K562 (cell line): Measurements from ENCODE around the gene NR1D1. TPM values are rescaled to one million over a fixed set of nuclear protein-coding genes. Genes with fewer than 3 reads are reported as not detected.
A peak's percentile ranks its signal among the peaks of the same experiment; 100 is the strongest.

Experiments
- ATAC-seq: fragments of 200-7000 bp; cut with Tn5 transposase; 3 replicates; pipeline ENCODE4 v1.9.1; 2020; ENCODE audit warnings: moderate library complexity
- BruUV-seq: library from RNA; stranded (reverse); fragments of 400-500 nt; replicated peaks from 2 replicates; lab custom pipeline; 2021; lab: Mats Ljungman, UMichigan
- CTCF ChIA-PET: fragments of 300-600 bp; formaldehyde crosslinking; extraction: SDS; loops from one replicate; lab custom pipeline; 2021; ENCODE audit warnings: low intra/inter-chr PET ratio; lab: Yijun Ruan, JAX
- POLR2A ChIA-PET: fragments of 300-600, 350-650 bp; sonication (Branson Sonifier 250); formaldehyde crosslinking; extraction: SDS; loops from one replicate; lab custom pipeline; 2021; ENCODE audit warnings: antibody characterized with exemption, inconsistent platforms; lab: Yijun Ruan, JAX
- DNase-seq, 4 experiments: peaks; one replicate each; pipeline versions ENCODE4 v3.0.0 to v3.0.0-alpha.2; 2011 to 2018; ENCODE audit warnings: low spot score in 3 of 4, mixed read lengths in 3 of 4; ENCODE audit errors: extremely low read depth in 1 of 4
- FAIRE-seq: peaks from 2 replicates; lab custom pipeline; 2011; peaks lifted over from hg19 to GRCh38; lab: Jason Lieb, UNC
- H2AFZ ChIP-seq: 2 replicates; pipeline ENCODE4 v1.6.0; 2011; ENCODE audit warnings: low read depth, low read length, control low read depth, inconsistent platforms
- H3K27ac ChIP-seq: fragments of 200-600 bp; 3 replicates; pipeline ENCODE4 v1.8.0; 2011; ENCODE audit warnings: low read depth, mild to moderate bottlenecking, control low read depth, inconsistent platforms, low read length, moderate library complexity, mixed read lengths; ENCODE audit errors: extremely low read depth
- H3K27me3 ChIP-seq, 2 experiments: fragments of 300-600 bp in 1 of 2; 2 replicates in 1 of 2; 3 replicates in 1 of 2; pipeline versions ENCODE4 v1.6.0 to v1.8.0; 2011; ENCODE audit warnings: inconsistent platforms in 2 of 2, low read length in 2 of 2, mild to moderate bottlenecking in 1 of 2, mixed read lengths in 1 of 2, moderate library complexity in 1 of 2; ENCODE audit not compliant: control insufficient read depth in 2 of 2, insufficient read depth in 2 of 2
- H3K36me3 ChIP-seq: fragments of 300-600 bp; 3 replicates; pipeline ENCODE4 v1.8.0; 2011; ENCODE audit warnings: mild to moderate bottlenecking, low read length, inconsistent platforms; ENCODE audit not compliant: control insufficient read depth, insufficient read depth
- H3K4me1 ChIP-seq, 2 experiments: fragments of 200-600 bp in 1 of 2; replicated peaks in 1 of 2; 2 replicates in 1 of 2; 3 replicates in 1 of 2; pipeline versions ENCODE4 v1.5.1 to v1.8.0; 2011; ENCODE audit warnings: inconsistent platforms in 2 of 2, low read length in 2 of 2, mild to moderate bottlenecking in 1 of 2, mixed read lengths in 1 of 2, moderate library complexity in 1 of 2; ENCODE audit not compliant: control insufficient read depth in 2 of 2, insufficient read depth in 2 of 2
- H3K4me2 ChIP-seq: 2 replicates; pipeline ENCODE4 v1.6.1; 2011; ENCODE audit warnings: low read length, control low read depth, inconsistent platforms, mixed read lengths; ENCODE audit not compliant: insufficient read depth
- H3K4me3 ChIP-seq: fragments of 200-600 bp; sonication (generic), shearing (Covaris generic); 2 replicates; pipeline ENCODE4 v1.5.1; 2016; ENCODE audit warnings: control low read depth, inconsistent platforms
- H3K79me2 ChIP-seq: fragments of 200-600 bp; 3 replicates; pipeline ENCODE4 v1.8.0; 2011; ENCODE audit warnings: low read length, inconsistent platforms; ENCODE audit not compliant: control insufficient read depth, insufficient read depth
- H3K9ac ChIP-seq, 2 experiments: 2 replicates each; pipeline versions ENCODE4 v1.6.0 to v1.6.1; 2011; ENCODE audit warnings: low read depth in 2 of 2, low read length in 2 of 2, control low read depth in 1 of 2, inconsistent platforms in 1 of 2, mild to moderate bottlenecking in 1 of 2, mixed read lengths in 1 of 2; ENCODE audit not compliant: insufficient read depth in 1 of 2
- H3K9me1 ChIP-seq: one replicate; pipeline ENCODE4 v1.6.0; 2011; ENCODE audit warnings: inconsistent platforms, mild to moderate bottlenecking, low read length, moderate library complexity; ENCODE audit not compliant: control insufficient read depth, insufficient read depth
- H3K9me3 ChIP-seq: replicated peaks from 2 replicates; pipeline ENCODE4 v1.5.1; 2011; ENCODE audit warnings: low read depth, low read length, inconsistent platforms; ENCODE audit not compliant: control insufficient read depth, insufficient read depth
- H4K20me1 ChIP-seq: replicated peaks from 2 replicates; pipeline ENCODE4 v1.6.1; 2011; ENCODE audit warnings: low read length, inconsistent platforms, mixed read lengths; ENCODE audit not compliant: control insufficient read depth, insufficient read depth
- ARID1B ChIP-seq: fragments of 450-650 bp; IDR thresholded peaks from 2 replicates; pipeline ENCODE4 v1.6.1; 2016; ENCODE audit warnings: antibody characterized with exemption, mild to moderate bottlenecking, inconsistent platforms
- ARID3B ChIP-seq: fragments of 250-450 bp; sonication (Bioruptor Pico); IDR thresholded peaks from 2 replicates; pipeline ENCODE4 v1.4.0; 2020; ENCODE audit warnings: borderline replicate concordance
- CTCF ChIP-seq, 3 experiments: IDR thresholded peaks in 2 of 3; conservative IDR thresholded peaks in 1 of 3; 2 replicates each; pipeline ENCODE4 v1.5.1; 2011 to 2012; ENCODE audit warnings: low read length in 3 of 3, mild to moderate bottlenecking in 3 of 3, control low read depth in 2 of 3, improper control_type of control experiment in 1 of 3, inconsistent platforms in 1 of 3, low read depth in 1 of 3, mixed read lengths in 1 of 3, moderate library complexity in 1 of 3; ENCODE audit not compliant: insufficient read depth in 2 of 3
- FOSL1 ChIP-seq: fragments of 200-800 bp; sonication (Bioruptor generic); conservative IDR thresholded peaks from 2 replicates; pipeline ENCODE4 v1.6.1; 2016; ENCODE audit warnings: missing genetic modification characterization, missing compliant biosample characterization
- GABPB1 ChIP-seq: sonication (generic); formaldehyde crosslinking; IDR thresholded peaks from 2 replicates; pipeline ENCODE4 v1.8.0; 2022; ENCODE audit warnings: mild to moderate bottlenecking, missing genetic modification reagents
- GATAD2B ChIP-seq: fragments of 450-650 bp; IDR thresholded peaks from 2 replicates; pipeline ENCODE4 v1.6.1; 2017; ENCODE audit warnings: mild to moderate bottlenecking, borderline replicate concordance
- HDAC8 ChIP-seq: fragments of 450-650 bp; IDR thresholded peaks from 2 replicates; pipeline ENCODE4 v1.6.1; 2016; ENCODE audit warnings: mild to moderate bottlenecking, missing genetic modification characterization, moderate library complexity, missing compliant biosample characterization
- LEF1 ChIP-seq: fragments of 450-650 bp; IDR thresholded peaks from 2 replicates; pipeline ENCODE4 v1.6.1; 2016; ENCODE audit warnings: mild to moderate bottlenecking
- MECOM ChIP-seq: fragments of 250-450 bp; sonication (Bioruptor Pico); IDR thresholded peaks from 2 replicates; pipeline ENCODE4 v1.8.0; 2022; ENCODE audit warnings: inconsistent platforms
- MTA3 ChIP-seq: fragments of 450-650 bp; formaldehyde crosslinking; IDR thresholded peaks from 2 replicates; pipeline ENCODE4 v1.6.1; 2017; ENCODE audit warnings: mild to moderate bottlenecking, borderline replicate concordance
- RAD21 ChIP-seq, 2 experiments: fragments of 250-450 bp in 1 of 2; fragments of 450-650 bp in 1 of 2; sonication (Bioruptor Pico) in 1 of 2; formaldehyde crosslinking in 1 of 2; IDR thresholded peaks in 1 of 2; conservative IDR thresholded peaks in 1 of 2; 2 replicates each; pipeline versions ENCODE4 v1.4.0 to v1.8.0; 2020 to 2022; ENCODE audit warnings: mild to moderate bottlenecking in 2 of 2, moderate library complexity in 1 of 2
- SMARCA4 ChIP-seq: fragments of 450-650 bp; IDR thresholded peaks from 2 replicates; pipeline ENCODE4 v1.6.1; 2016
- ZNF143 ChIP-seq: sonication (generic); formaldehyde crosslinking; IDR thresholded peaks from 2 replicates; pipeline ENCODE4 v1.9.0; 2022; ENCODE audit warnings: mild to moderate bottlenecking, missing genetic modification reagents
- WGBS: fragments of 100-300 bp; shearing (Covaris generic); methylation state at CpG from one replicate; pipeline ENCODE4 v1.1.6; 2016; ENCODE audit warnings: low coverage, mixed read lengths; ENCODE audit not compliant: insufficient coverage; ENCODE audit errors: missing lambda C conversion rate; 5-methylcytosine and 5-hydroxymethylcytosine counted together
- in situ Hi-C: fragments of 300-500 bp; cut with MboI; formaldehyde crosslinking; loops from 4 replicates; pipeline ENCODE4 v1.15.0; 2018; ENCODE audit warnings: inconsistent platforms, mixed read lengths
- intact Hi-C: fragments of 100-400 bp; cut with micrococcal nuclease; formaldehyde crosslinking; loops from 2 replicates; pipeline ENCODE4 v1.14.2; 2022
- polyA plus RNA-seq, 8 experiments: library from polyadenylated mRNA; depleted of rRNA in 4 of 8; stranded (reverse) in 5 of 8; unstranded in 3 of 8; fragments of >200 nt; fragmentation: Nextera tagmentation in 2 of 8; fragmentation: Illumina TruSeq in 1 of 8; extraction: Ambion mirVana in 2 of 8; extraction: Trizol in 1 of 8; gene quantifications; 2 replicates each; pipeline versions ENCODE4 v1.2.1 to v1.2.3, GENCODE V29; 2011 to 2014; ENCODE audit warnings: inconsistent platforms in 1 of 8, missing spikeins in 1 of 8
- total RNA-seq, 7 experiments: library from RNA; depleted of rRNA in 6 of 7; stranded (reverse); fragments of >200 nt in 6 of 7; fragmentation: Illumina TruSeq in 2 of 7; extraction: Trizol in 2 of 7; gene quantifications; 2 replicates each; pipeline versions ENCODE4 v1.2.1 to v1.2.3, GENCODE V29; 2011 to 2021; ENCODE audit warnings: low replicate concordance in 1 of 7
- TF ChIP-seq, protein P1 (sequence below): fragments of 450-650 bp; IDR thresholded peaks from 2 replicates; pipeline ENCODE4 v1.6.1; 2016; ENCODE audit warnings: borderline replicate concordance

The NR1D1 gene
- total and polyA plus RNA-seq, 9 of the 15 experiments (the other 6 are each of a cell fraction or from before 2014, with no cell fraction given): 0.25 to 7.7 (median 0.65) TPM

DNA sequence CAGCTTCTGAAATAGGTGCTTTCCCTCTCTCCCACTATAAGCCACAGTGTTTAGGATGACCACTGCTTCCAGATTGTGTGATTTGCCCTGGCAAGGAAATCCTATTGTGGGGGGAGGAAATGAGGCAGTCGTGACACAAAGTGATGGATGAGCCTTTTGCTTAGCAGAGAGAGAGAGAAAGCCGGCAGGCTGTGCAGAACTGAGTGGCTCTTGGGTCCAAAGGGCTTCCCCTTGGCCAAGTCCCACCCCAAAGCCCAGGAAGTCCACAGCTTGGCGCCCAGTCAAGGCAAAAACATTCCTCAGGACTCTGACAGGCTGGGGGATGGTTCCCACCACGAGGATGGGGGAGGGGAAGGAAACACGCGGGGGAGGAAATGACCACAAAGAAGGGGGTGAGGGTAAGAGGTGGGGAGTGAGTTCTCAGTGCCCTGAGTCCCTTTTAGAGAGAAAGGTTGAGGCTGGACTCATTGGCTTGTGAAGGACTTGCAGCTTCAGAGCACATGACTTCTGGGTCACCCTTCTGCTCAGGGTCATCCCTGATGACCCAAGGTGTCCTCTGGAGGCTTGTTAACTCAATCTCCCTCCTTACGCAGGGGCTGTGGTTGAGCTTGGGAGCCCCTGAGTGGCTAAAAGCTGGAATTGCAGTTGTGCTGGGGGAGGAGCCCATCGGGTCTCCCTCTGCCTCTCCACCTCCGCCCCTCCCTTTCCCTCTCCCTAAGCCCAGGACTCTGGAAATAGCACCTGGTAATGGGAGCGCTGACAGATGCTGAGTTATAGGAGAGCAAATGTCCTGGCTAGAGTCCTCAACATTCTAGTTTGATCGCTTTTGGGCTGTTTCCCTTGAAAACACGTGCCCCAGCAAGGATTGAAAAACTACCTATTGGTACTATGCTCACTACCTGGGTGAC is 11.1 kb upstream of the NR1D1 start:
- Histone ChIP-seq H3K4me3 (no peak overlapping the region), H2AFZ (peak overlapping the region; percentile 90), H3K27me3 (no peaks in the 10 kb centered on the region), H3K9me1 (no peaks in the 10 kb centered on the region), H3K4me1 (peaks cover 62 to 83% of the 10 kb centered on the region in 2 experiments), H3K27ac (peak overlapping the region; percentile 90), H3K9me3 (no peaks in the 10 kb centered on the region), H3K9ac (peak overlapping the region; percentile 84 to 85; a peak in 3 of 4 replicates), H4K20me1 (no peaks in the 10 kb centered on the region), H3K79me2 (no peaks in the 10 kb centered on the region), H3K36me3 (no peaks in the 10 kb centered on the region), H3K4me2 (peak overlapping the region; percentile 63; the same call in 1 of the 2 replicates)
- ATAC-seq (peak; percentile 84), FAIRE-seq (peak; percentile 96), DNase-seq (peak; percentile 91 to 97 (median 93))
- BruUV-seq: no TSS peak
- in situ Hi-C loops: loop anchor here (5.0 kb wide), 1 partner anchor 181 kb away; no protein-coding TSS in a partner anchor
- WGBS: 0% methylated on average over 9 of the region's 12 CpGs
- CTCF ChIA-PET: interaction anchor here (0.7 to 3.2 kb wide), 4 partner anchors 49 to 97 kb away, joined by 4 to 15 read pairs (median 5); partner anchors contain the start of genes CSF3 and THRA
- POLR2A ChIA-PET: interaction anchor here (0.5 to 8.0 kb wide), 13 partner anchors 10 to 96 kb away, joined by 3 to 66 read pairs (median 4); partner anchors contain the start of genes CASC3, CSF3, MED24 and NR1D1
- intact Hi-C loops: loop anchor here (1.0 to 5.0 kb wide), 5 partner anchors 47 to 246 kb away; partner anchors contain the start of gene CDC6
- 0 out of 2 replicates have a peak, but pooled peaks have one; percentile 27 for TF ChIP-seq ARID3B (CRISPR knock-in tag)
- peak; percentile 60; the same call in 1 of the 2 replicates for TF ChIP-seq FOSL1 (tag)
- peak; percentile 87; the same call in 1 of the 2 replicates for TF ChIP-seq MTA3
- TF ChIP-seq GATAD2B: peak; percentile 28; the same call in 1 of the 2 replicates
- TF ChIP-seq LEF1: peak; percentile 94
- TF ChIP-seq ARID1B: peak; percentile 81
- peak; percentile 93 to 96 (median 94) for TF ChIP-seq CTCF (IDR thresholded peaks at IDR 0.05 in 2 of 3, conservative IDR thresholded peaks at IDR 0.05 in 1 of 3; ENCODE audit: insufficient read depth in 2 of 3, low read depth in 1 of 3, low read length in 3 of 3)
- peak; percentile 82; the same call in 1 of the 2 replicates for TF ChIP-seq SMARCA4
- TF ChIP-seq RAD21 (CRISPR knock-in tag; conservative IDR thresholded peaks at IDR 0.05 in 1 of 2, IDR thresholded peaks at IDR 0.05 in 1 of 2): peak; percentile 86 to 96
- TF ChIP-seq HDAC8 (tag): 0 out of 2 replicates have a peak, but pooled peaks have one; percentile 50
- no peak for TF ChIP-seq ZNF143 (CRISPR knock-in tag)
- TF ChIP-seq, protein P1, sequence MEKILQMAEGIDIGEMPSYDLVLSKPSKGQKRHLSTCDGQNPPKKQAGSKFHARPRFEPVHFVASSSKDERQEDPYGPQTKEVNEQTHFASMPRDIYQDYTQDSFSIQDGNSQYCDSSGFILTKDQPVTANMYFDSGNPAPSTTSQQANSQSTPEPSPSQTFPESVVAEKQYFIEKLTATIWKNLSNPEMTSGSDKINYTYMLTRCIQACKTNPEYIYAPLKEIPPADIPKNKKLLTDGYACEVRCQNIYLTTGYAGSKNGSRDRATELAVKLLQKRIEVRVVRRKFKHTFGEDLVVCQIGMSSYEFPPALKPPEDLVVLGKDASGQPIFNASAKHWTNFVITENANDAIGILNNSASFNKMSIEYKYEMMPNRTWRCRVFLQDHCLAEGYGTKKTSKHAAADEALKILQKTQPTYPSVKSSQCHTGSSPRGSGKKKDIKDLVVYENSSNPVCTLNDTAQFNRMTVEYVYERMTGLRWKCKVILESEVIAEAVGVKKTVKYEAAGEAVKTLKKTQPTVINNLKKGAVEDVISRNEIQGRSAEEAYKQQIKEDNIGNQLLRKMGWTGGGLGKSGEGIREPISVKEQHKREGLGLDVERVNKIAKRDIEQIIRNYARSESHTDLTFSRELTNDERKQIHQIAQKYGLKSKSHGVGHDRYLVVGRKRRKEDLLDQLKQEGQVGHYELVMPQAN: peak; percentile 56; the same call in 1 of the 2 replicates
- 0 out of 2 replicates have a peak, but pooled peaks have one; percentile 19 for TF ChIP-seq GABPB1 (CRISPR knock-in tag)
- peak; percentile 56; the same call in 1 of the 2 replicates for TF ChIP-seq MECOM
